Measurements from ENCODE around the gene SALL2.

DNA sequence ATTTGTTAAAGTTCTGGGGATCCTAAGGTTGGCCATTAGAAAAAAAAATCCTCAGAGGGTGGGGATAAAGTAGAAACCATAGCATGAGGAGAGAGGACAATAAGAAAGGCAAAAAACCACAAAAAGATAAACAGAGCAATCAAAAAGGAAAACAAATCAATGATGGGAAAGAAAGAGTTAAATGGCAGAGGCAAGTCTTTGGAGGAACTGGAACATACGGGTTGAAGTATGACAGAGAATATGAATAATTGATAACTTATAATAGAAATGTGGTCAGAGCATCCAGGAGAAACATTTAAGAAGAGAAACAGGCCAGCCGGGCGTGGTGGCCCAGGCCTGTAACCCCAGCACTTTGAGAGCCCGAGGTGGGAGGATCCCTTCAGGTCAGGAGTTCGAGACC is 17.8 kb upstream of the SALL2 start:
- TF ChIP-seq, protein P1, sequence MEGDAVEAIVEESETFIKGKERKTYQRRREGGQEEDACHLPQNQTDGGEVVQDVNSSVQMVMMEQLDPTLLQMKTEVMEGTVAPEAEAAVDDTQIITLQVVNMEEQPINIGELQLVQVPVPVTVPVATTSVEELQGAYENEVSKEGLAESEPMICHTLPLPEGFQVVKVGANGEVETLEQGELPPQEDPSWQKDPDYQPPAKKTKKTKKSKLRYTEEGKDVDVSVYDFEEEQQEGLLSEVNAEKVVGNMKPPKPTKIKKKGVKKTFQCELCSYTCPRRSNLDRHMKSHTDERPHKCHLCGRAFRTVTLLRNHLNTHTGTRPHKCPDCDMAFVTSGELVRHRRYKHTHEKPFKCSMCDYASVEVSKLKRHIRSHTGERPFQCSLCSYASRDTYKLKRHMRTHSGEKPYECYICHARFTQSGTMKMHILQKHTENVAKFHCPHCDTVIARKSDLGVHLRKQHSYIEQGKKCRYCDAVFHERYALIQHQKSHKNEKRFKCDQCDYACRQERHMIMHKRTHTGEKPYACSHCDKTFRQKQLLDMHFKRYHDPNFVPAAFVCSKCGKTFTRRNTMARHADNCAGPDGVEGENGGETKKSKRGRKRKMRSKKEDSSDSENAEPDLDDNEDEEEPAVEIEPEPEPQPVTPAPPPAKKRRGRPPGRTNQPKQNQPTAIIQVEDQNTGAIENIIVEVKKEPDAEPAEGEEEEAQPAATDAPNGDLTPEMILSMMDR (IDR thresholded peaks at IDR 0.05), result no peak
- TF ChIP-seq EP300 (IDR thresholded peaks at IDR 0.05), result no peak
